Stimulated activated effector memory CD8-positive, alpha-beta T cell treated with anti-CD3 and anti-CD28 coated beads, Interleukin-12 subunit alpha, Interleukin-12 subunit beta, amount 100 ng/mL, for 72 hours (primary cell): ENCODE measurements around the gene TIMP3.
"Not testable (repeated sequence)": the region's sequence is repeated elsewhere in the genome, so short reads cannot be mapped to it uniquely, and the experiment has no call there.

ENCODE experiments used
- ATAC-seq: fragments of 150-1000 bp; cut with Tn5 transposase; 2 replicates; pipeline ENCODE4 v1.10.0; 2021
- DNase-seq, 2 donors: peaks; one replicate each; pipeline ENCODE4 v3.0.0; 2021 to 2022; ENCODE audit warnings: low spot score in 2 of 2
- H3K27ac Mint-ChIP-seq: one replicate; pipeline ENCODE4 v1.8.0; 2022; ENCODE audit warnings: mild to moderate bottlenecking, mixed read lengths
- H3K36me3 Mint-ChIP-seq: one replicate; pipeline ENCODE4 v1.8.0; 2022; ENCODE audit warnings: mild to moderate bottlenecking, mixed read lengths
- H3K4me1 Mint-ChIP-seq: one replicate; pipeline ENCODE4 v1.8.0; 2022; ENCODE audit warnings: mixed read lengths
- H3K4me3 Mint-ChIP-seq: one replicate; pipeline ENCODE4 v1.8.0; 2022; ENCODE audit warnings: mild to moderate bottlenecking, mixed read lengths
- H3K9me3 Mint-ChIP-seq: one replicate; pipeline ENCODE4 v1.8.0; 2022; ENCODE audit warnings: mixed read lengths

TIMP3 gene

DNA sequence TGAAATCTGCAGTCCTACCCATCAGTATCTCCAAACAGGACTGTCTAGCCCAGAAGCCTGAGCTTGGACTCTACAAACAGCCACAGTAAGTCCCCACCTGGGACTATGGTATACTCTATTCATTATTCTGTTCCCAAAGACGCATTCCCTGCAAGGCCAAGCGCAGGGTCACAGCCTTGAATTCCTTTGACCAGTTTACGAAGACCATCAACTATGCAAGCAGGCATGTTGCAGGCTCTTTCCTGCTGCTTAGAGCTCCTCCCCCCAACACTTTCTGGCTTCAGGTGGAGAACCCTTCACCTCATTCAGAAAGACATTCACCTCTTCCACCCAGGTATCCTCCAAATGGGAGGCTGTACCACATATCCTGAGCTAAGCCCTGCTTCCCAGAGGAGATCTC is 62.5 kb downstream of the TIMP3 start:
- no peaks in the 10 kb centered on the region for H3K36me3 Mint-ChIP-seq
- no peaks in the 10 kb centered on the region for H3K4me1 Mint-ChIP-seq
- H3K27ac Mint-ChIP-seq = no peak overlapping the region
- no peaks in the 10 kb centered on the region for H3K9me3 Mint-ChIP-seq
- ATAC-seq (no peak), DNase-seq (no peak)
- no peak overlapping the region for H3K4me3 Mint-ChIP-seq

DNA sequence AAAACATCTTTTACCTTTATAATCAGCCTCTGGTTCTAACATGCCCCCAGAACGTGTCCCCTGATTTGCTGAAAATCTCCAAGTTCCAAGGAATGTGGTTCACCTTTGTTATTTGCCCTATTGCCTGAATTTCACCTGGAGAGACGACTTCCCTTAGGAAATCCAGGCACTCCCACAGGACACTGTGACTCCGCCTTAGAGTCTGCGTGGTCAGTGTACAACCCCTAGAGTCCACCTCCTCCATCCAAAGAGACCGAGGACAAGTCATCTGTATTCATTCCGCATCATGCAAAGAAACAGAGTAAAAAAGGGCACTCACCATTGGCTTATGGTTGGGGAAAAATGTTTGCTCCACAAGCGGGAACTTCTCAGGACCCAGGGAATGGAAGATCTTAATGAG is 63.1 kb downstream of the TIMP3 start:
- no peak for ATAC-seq

DNA sequence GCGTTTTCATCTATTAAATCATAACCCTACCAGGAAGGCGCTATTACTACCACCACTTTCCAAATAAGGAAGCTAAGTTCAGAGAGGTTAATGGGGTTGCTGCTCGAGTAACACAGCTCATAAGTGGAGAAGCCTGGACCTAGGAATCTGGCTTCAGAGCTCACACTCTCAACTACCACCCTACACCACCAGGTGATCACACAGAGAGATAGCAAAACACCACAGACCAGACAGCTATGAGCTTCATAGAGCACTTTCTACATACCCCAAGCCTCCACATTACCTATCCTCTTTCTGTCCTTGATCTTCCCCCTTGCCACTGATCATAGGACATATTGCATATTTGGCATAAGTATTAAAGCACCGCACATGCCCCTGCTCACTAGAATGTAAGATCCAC is 65.4 kb downstream of the TIMP3 start:
- H3K4me1 Mint-ChIP-seq = no peaks in the 10 kb centered on the region
- ATAC-seq = no peak
- H3K36me3 Mint-ChIP-seq = no peaks in the 10 kb centered on the region
- no peak overlapping the region for H3K27ac Mint-ChIP-seq
- no peaks in the 10 kb centered on the region for H3K9me3 Mint-ChIP-seq
- H3K4me3 Mint-ChIP-seq = no peak overlapping the region
- DNase-seq = no peak

More for the DNA sequence above, 63.1 kb downstream of the TIMP3 start:
- H3K4me1 Mint-ChIP-seq = no peaks in the 10 kb centered on the region
- H3K27ac Mint-ChIP-seq = no peak overlapping the region
- no peaks in the 10 kb centered on the region for H3K9me3 Mint-ChIP-seq
- DNase-seq = no peak
- H3K36me3 Mint-ChIP-seq = no peaks in the 10 kb centered on the region
- H3K4me3 Mint-ChIP-seq = no peak overlapping the region

DNA sequence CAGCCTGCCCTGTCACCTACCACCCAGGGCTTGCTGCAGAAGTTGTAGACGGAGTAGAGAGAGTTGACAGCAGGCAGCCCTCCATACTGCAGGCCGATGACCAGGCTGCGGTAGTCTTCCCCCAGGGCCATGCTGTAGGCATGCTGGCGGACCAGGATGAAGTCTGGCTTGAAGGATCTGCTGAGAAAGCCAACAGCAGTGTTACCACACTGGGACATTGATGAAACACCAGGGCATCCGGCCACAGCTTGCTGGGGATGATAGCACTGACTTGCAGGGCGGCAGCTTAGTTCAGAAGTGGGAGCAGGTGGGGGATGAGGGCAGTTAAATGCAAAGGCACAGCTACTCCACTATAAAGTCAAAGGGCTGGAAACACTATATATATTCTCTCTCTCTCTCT is 67.4 kb downstream of the TIMP3 start:
- Mint-ChIP-seq H3K4me1 (no peaks in the 10 kb centered on the region), H3K4me3 (no peak overlapping the region), H3K9me3 (no peaks in the 10 kb centered on the region), H3K36me3 (no peaks in the 10 kb centered on the region), H3K27ac (no peak overlapping the region)
- no peak for ATAC-seq
- no peak for DNase-seq

DNA sequence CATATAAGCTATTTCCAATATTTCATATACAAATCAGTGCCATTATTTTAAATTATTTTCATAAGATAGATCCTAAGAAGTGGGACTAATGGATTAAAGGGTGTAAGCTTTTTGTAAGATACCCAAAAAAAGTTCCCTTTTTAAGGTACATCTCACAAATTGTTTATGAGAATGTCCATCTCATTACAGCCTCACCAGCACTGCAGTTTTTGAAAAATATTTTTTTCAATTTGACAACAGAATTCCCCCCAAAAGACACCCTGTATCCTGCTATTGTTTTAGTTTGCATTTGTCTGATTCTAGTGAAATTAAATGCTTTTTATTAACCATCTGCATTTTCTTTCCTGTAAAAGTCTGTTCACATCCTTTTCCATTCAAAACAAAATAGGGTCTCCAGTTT is 69.0 kb downstream of the TIMP3 start:
- ATAC-seq (no peak), DNase-seq (no peak)
- Mint-ChIP-seq H3K4me1 (no peaks in the 10 kb centered on the region), H3K27ac (no peak overlapping the region), H3K9me3 (no peaks in the 10 kb centered on the region), H3K36me3 (no peaks in the 10 kb centered on the region), H3K4me3 (no peak overlapping the region)

DNA sequence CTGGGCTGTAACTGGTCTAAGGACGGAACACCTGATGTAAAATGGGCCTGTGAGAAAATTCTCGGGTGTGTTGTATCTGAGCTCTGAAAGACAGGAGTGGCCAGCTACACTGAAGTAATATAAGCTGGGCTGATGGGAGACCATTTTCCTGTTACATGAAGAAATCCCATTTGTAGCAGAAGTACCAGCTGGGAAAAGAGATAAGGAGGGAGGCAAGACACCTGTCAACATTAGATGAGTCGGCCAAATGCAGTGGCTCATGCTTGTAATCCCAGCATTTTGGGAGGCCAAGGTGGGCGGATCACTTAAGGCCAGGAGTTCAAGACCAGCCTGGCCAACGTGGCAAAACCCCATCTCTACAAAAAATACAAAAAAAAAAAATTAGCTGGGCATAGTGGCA is 72.1 kb downstream of the TIMP3 start:
- H3K9me3 Mint-ChIP-seq, H3K4me3 Mint-ChIP-seq, H3K4me1 Mint-ChIP-seq, DNase-seq, ATAC-seq, H3K27ac Mint-ChIP-seq, H3K36me3 Mint-ChIP-seq: not testable (repeated sequence)

DNA sequence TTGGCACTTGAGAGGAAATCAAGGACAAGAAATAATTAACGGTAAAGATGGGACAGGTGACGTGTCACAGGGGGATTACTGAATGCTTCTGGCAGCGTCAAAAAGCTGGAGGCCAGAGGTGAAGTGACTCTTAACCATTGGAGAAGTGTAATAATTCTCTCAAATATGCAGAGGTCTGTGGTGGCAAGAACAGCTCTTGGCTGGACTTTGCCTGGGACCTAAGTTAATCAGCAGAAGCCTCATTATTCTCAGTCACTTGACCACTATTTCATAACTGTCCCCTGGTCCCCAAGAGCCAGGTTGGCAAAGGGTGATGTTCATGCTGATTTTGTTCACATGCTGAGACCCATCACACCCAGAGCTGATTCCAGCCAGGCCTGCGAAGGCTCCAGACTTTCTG is 72.9 kb downstream of the TIMP3 start:
- H3K9me3 Mint-ChIP-seq = no peaks in the 10 kb centered on the region
- H3K36me3 Mint-ChIP-seq = no peaks in the 10 kb centered on the region
- no peaks in the 10 kb centered on the region for H3K4me1 Mint-ChIP-seq
- ATAC-seq (no peak), DNase-seq (no peak)
- no peak overlapping the region for H3K4me3 Mint-ChIP-seq
- no peak overlapping the region for H3K27ac Mint-ChIP-seq

DNA sequence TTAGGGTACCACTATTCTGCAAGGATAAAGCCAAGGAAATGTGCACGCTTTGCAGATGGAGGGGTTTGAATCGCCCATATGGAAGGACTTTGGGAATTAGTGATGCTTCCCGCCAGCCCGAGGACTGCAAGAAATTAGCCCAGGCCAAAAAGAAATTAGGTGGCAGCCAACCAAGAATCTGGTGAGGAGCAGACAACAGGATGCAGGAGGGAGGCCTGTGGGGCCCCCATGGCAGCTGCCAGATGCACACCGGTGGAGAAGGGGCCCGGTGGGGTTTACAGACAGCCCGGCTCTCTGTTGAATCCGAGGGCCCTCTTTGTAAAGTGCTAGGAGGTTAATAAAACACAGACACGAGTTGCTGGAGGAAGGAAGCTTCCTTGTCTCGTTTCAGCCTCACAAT is 73.5 kb downstream of the TIMP3 start:
- ATAC-seq = no peak
- no peaks in the 10 kb centered on the region for H3K36me3 Mint-ChIP-seq

DNA sequence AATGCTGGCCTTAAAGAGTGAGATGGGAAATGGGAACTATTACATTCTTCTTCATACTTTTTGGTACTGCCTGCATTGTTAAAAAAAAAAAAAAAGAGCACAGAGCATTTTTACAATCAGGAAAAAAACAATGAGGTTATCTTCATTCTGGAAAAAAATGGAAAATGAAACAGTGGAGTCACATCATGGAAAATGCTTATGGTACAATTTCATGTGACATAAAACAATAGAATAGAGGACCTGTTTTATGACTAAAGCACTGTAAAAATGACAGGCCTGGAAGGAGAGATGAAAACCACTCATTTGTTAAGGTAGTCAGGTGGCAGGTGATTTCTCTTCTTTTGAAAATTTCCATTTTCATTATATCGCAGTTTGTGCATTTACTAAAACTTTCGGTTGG is 75.0 kb downstream of the TIMP3 start:
- Mint-ChIP-seq H3K36me3 (no peaks in the 10 kb centered on the region), H3K27ac (no peak overlapping the region), H3K4me1 (no peaks in the 10 kb centered on the region), H3K4me3 (no peak overlapping the region), H3K9me3 (no peaks in the 10 kb centered on the region)
- ATAC-seq (no peak), DNase-seq (no peak)

More for the DNA sequence above, 73.5 kb downstream of the TIMP3 start:
- Mint-ChIP-seq H3K27ac (no peak overlapping the region), H3K9me3 (no peaks in the 10 kb centered on the region), H3K4me3 (no peak overlapping the region), H3K4me1 (no peaks in the 10 kb centered on the region)
- no peak for DNase-seq

DNA sequence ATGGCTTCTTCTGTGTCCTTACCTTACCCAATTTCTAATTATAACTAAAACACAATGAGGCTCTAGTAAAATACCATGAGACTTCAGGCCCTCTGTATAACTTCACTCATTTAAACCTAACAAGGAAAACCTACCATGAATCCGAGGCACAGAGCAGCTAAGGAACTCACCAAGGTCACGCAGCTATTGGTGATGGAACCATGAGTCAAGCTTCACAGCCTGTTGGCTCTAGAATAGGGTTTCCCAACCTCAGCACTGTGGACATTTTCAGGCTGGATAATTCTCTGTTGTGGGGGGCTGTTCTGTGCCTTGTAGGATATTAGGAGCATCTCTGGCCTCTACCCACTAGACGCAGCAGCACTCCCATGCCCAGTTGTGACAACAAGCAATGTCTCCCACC is 75.7 kb downstream of the TIMP3 start:
- H3K27ac Mint-ChIP-seq = no peak overlapping the region
- ATAC-seq (no peak), DNase-seq (no peak)
- H3K4me3 Mint-ChIP-seq = no peak overlapping the region
- no peaks in the 10 kb centered on the region for H3K36me3 Mint-ChIP-seq
- H3K9me3 Mint-ChIP-seq = no peaks in the 10 kb centered on the region
- no peaks in the 10 kb centered on the region for H3K4me1 Mint-ChIP-seq

DNA sequence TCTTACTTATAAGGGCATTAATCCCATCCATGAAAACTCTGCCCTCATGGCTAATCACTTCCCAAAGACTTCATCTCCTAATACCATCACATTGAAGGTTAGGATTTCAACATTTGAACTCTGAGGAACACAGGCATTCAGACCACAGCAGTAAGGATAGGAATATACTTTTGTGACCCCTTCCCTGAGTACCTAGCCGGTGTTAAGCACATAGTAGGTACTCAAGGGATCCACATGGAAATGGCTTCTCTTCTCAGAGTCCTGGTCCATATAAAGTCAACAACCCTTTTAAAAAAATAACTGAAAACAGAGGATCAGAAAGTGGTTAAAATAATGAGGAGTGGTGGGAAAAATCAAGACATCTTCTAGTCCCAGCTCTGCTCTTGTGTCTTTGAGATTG is 78.0 kb downstream of the TIMP3 start:
- DNase-seq (no peak), ATAC-seq (no peak)
- Mint-ChIP-seq H3K36me3 (no peaks in the 10 kb centered on the region), H3K9me3 (no peaks in the 10 kb centered on the region), H3K4me1 (no peaks in the 10 kb centered on the region), H3K27ac (no peak overlapping the region), H3K4me3 (no peak overlapping the region)

DNA sequence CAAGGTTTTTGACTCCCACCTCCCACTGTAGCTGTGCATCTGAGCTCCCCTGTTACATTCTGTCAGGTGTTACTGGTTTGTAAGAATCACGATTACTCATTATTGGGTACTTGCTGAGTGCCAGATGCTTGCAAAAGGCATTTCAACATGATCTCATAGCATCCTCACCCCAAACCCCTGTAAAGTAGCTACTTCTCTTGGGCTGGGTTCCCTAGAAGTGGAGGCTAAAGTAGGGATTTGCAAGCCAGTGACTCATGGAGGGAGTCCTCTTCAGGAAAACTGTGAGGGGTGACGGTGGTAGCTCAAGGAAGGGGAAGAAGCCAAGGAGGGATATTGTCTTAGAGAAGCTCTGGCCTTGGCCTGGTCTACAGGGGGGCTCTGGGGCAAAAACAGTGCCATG is 78.6 kb downstream of the TIMP3 start:
- ATAC-seq (no peak), DNase-seq (no peak)
- no peak overlapping the region for H3K4me3 Mint-ChIP-seq
- no peaks in the 10 kb centered on the region for H3K36me3 Mint-ChIP-seq
- no peaks in the 10 kb centered on the region for H3K4me1 Mint-ChIP-seq
- no peaks in the 10 kb centered on the region for H3K9me3 Mint-ChIP-seq
- H3K27ac Mint-ChIP-seq = no peak overlapping the region

DNA sequence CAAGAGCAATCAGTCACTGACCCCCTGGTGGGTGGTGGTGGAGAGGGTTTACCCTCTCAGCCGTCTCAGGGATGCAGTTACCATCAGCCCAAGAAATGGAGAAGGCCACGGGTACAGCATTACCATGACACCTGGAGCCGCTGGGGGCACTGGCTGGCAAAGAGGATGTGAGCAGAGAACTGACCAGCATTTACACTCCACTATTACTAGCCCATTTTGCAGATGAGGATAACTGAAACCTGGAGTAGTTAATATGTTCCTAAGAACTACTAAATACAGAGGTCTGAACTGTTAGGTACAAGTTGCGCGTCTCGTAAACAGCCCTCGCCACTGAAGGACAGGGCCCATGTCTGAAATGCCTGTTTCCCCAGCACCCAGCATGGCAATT is 79.0 kb downstream of the TIMP3 start:
- DNase-seq (no peak), ATAC-seq (no peak)
- Mint-ChIP-seq H3K4me1 (no peaks in the 10 kb centered on the region), H3K4me3 (no peak overlapping the region), H3K36me3 (no peaks in the 10 kb centered on the region), H3K27ac (no peak overlapping the region), H3K9me3 (no peaks in the 10 kb centered on the region)

DNA sequence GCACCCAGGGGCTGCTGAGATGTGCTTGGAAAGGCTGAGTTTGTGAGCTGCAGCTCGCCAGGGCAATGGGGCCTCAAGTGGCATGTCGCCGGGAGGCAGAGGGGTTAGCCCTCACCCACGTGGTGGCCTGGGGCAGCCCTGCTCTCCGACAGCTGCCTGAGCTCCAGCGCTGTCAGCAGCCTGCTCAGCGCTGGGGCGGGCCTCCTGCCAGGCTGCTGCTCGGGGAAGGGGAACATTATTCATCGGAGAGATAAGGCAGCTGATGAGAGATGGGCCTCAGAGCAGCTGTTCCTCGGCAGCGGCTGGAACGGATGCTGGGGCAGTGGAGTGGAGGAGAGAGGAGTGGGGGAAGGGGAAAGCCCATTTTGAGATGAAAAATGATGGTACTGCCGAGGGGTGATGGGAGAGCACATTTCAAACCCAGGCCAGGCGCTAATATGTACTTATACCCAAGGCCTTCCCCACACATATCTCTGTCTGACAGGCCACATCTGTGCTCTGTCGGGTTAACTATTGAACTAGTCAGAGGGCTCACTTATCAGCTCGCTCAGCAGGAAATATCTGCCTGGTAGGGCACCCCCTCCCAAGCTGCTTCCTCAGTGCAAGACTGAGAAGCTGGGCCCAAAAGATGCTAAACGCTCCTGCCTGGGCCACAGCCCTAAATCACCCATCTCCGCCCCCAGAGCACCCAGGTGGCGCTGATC is 79.5 kb downstream of the TIMP3 start:
- Mint-ChIP-seq H3K36me3 (no peaks in the 10 kb centered on the region), H3K27ac (no peak overlapping the region), H3K9me3 (no peaks in the 10 kb centered on the region), H3K4me3 (no peak overlapping the region), H3K4me1 (no peaks in the 10 kb centered on the region)
- ATAC-seq (peak; percentile 12), DNase-seq (no peak)

DNA sequence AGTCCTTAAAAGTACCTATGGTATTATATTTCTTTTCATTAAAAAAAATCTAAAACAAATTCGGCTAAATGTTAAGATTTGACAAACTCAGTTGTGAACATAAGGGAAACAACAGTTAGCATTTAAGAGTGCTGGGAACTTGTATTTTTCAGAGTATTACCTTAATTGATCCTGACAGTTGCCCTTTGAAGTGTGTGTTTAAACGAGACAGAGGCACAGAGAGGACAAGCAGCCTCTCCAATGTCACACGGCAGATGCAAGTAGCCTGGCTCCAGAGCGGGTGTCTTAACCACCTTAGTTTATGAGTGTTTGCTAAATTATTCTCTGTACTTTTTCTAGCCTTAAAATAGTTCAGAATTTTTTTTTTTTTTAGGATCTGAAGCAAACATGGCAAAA is 80.9 kb downstream of the TIMP3 start:
- no peaks in the 10 kb centered on the region for H3K36me3 Mint-ChIP-seq
- no peaks in the 10 kb centered on the region for H3K4me1 Mint-ChIP-seq
- H3K9me3 Mint-ChIP-seq = no peaks in the 10 kb centered on the region
- ATAC-seq (no peak), DNase-seq (no peak)
- H3K4me3 Mint-ChIP-seq = no peak overlapping the region
- no peak overlapping the region for H3K27ac Mint-ChIP-seq

DNA sequence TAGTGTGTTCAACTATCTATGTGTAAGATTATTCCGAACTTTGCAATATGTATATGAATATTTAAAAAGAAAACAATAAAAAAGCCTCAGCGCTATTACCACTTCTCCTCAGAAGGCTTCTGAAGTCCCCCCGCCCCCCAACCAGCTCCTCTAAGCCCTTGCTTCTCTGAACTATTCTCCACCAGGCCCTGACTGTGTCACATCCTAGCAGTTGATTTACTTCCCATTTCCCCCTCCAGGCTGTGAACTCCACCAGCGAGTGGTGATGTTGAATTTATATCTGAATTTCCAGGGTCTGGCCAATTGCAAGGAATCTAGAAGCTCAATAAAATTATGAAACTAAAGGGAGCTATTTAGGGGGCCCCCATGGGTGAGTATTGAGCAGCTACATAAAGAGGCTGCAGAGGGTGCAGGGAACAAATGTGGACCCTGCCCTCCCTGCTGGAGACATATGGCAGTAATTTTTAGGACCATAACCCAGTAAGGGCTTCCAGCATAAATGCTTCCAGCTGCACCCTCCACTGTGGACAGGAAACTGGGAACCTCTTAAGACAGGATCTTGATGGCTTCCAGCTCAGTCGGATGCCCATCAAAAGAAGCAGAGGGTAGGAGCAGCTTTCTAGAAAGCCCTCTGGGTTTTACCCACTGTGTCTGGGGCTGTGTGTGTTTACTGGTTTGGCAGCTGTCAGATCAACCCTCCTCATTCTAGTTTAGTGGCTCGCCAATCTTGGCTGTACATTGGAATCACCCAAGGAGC is 81.4 kb downstream of the TIMP3 start:
- ATAC-seq = no peak
- Mint-ChIP-seq H3K4me1 (no peaks in the 10 kb centered on the region), H3K27ac (no peak overlapping the region), H3K36me3 (no peaks in the 10 kb centered on the region), H3K9me3 (no peaks in the 10 kb centered on the region), H3K4me3 (no peak overlapping the region)
- DNase-seq = no peak
